Right cardiac atrium (tissue), 5 donors: ENCODE results near the gene MAGI2. TPM values are rescaled to one million over a fixed set of nuclear protein-coding genes. Genes with fewer than 3 reads are reported as not detected.

Source experiments
- ATAC-seq, 2 donors: fragments of 200-7000 bp; cut with Tn5 transposase; one replicate each; pipeline versions ENCODE4 v1.8.0 to v1.9.1; 2020; ENCODE audit warnings: moderate library complexity in 2 of 2, mild to moderate bottlenecking in 1 of 2
- DNase-seq, 3 donors: peaks; one replicate each; pipeline ENCODE4 v3.0.0-alpha.2; 2020
- H3K27ac ChIP-seq: one replicate; pipeline ENCODE4 v1.5.1; 2013; ENCODE audit warnings: mild to moderate bottlenecking, low read length, control low read depth, moderate library complexity
- H3K27me3 ChIP-seq: one replicate; pipeline ENCODE4 v1.6.1; 2013; ENCODE audit not compliant: control insufficient read depth, insufficient read depth
- H3K4me1 ChIP-seq: one replicate; pipeline ENCODE4 v1.6.1; 2013; ENCODE audit warnings: low read length; ENCODE audit not compliant: control insufficient read depth, insufficient read depth
- H3K4me3 ChIP-seq: one replicate; pipeline ENCODE4 v1.5.1; 2013; ENCODE audit warnings: low read length, control low read depth
- H3K9me3 ChIP-seq: one replicate; pipeline ENCODE4 v1.6.1; 2013; ENCODE audit warnings: low read length; ENCODE audit not compliant: control insufficient read depth
- WGBS: extraction: QIAGEN DNeasy Blood & Tissue Kit; methylation state at CpG from one replicate; pipeline ENCODE4 v1.1.7; 2013; 5-methylcytosine and 5-hydroxymethylcytosine counted together
- intact Hi-C, 4 donors: fragments of 100-400 bp; cut with DNase I; formaldehyde crosslinking; loops; one replicate each; pipeline versions ENCODE4 v1.11.0 to v1.14.0; 2022 to 2023
- polyA plus RNA-seq: library from polyadenylated mRNA; stranded (reverse); fragments of 200-250 nt; gene quantifications from one replicate; pipeline ENCODE4 v1.2.3, GENCODE V29; 2013
- total RNA-seq, 4 donors: library from RNA; stranded (reverse); fragmentation: NEBNext Ultra II Directional; extraction: Animal tissue kit (Norgen Biotek cat#: 25700); gene quantifications; one replicate each; pipeline ENCODE4 v1.2.1, GENCODE V29; 2021
- donor health status: healthy with polysubstance abuse.
- donor health status: DM: no; HTN: yes; CAD: no.
- donor health status: DM: no; HTN: no; CAD: no.
- donor health status: DM: no; HTN: yes; CAD: no; lungs with severe emphysema.
- donor health status: DM: yes; HTN: yes; CAD: no.

Gene MAGI2
- total and polyA plus RNA-seq, 5 donors = 3.2 to 9.9 (median 7.9) TPM

GRCh38 chr7:78350391-78350790 is 1103.1 kb downstream of the MAGI2 start:
- H3K4me1 ChIP-seq = peaks cover 1% of the 10 kb centered on the region
- WGBS = 45% methylated on average over 1 of the region's 1 CpG
- H3K27me3 ChIP-seq = no peaks in the 10 kb centered on the region
- intact Hi-C loops = no loop called here
- no peaks in the 10 kb centered on the region for H3K9me3 ChIP-seq
- H3K4me3 ChIP-seq = no peak overlapping the region
- no peak for DNase-seq
- no peak overlapping the region for H3K27ac ChIP-seq
- ATAC-seq = no peak

GRCh38 chr7:78346827-78347226 is 1106.6 kb downstream of the MAGI2 start:
- Histone ChIP-seq H3K4me1 (peaks cover 1% of the 10 kb centered on the region), H3K4me3 (no peak overlapping the region), H3K9me3 (no peaks in the 10 kb centered on the region), H3K27ac (no peak overlapping the region), H3K27me3 (no peaks in the 10 kb centered on the region)
- DNase-seq (no peak), ATAC-seq (no peak)
- WGBS = 82% methylated on average over 4 of the region's 4 CpGs
- intact Hi-C loops = no loop called here

GRCh38 chr7:78345979-78346378 is 1107.5 kb downstream of the MAGI2 start:
- 52% methylated on average over 3 of the region's 3 CpGs for WGBS
- no peak for DNase-seq

DNA sequence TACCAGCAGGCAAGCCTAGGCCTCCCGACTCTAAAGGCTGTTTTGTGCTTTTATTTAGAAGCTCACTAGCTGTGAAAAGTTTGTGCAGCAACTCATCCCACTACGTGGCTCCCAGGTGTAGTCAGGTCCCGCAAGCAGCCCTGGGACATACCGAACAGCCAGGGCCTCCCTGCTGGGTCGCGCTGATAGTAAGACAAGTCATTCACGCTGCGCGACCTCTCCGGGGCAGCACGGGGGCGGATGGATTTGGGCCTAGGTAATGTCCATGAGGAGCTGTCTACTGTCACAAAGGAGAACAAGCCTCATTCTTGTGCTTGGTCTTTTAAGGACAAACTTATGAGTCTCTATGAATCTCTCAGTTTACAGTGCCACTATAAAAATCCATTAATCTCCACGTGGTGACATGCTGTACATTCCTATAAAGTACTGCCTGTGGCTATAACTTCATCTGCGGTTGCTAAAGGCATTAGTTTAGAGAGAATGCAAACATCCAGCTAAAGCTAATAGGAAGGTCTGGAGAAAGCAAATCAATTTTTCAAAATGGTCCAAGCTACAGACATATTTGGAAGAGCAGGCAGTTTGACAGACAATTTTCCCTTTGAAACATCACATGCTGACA is 1108.1 kb downstream of the MAGI2 start:
- H3K9me3 ChIP-seq = no peaks in the 10 kb centered on the region
- H3K4me3 ChIP-seq = no peak overlapping the region
- ATAC-seq (no peak), DNase-seq (no peak)
- WGBS = 81% methylated on average over 14 of the region's 14 CpGs
- H3K27me3 ChIP-seq = no peaks in the 10 kb centered on the region
- H3K4me1 ChIP-seq = no peaks in the 10 kb centered on the region
- intact Hi-C loops = no loop called here
- H3K27ac ChIP-seq = no peak overlapping the region

More at GRCh38 chr7:78345979-78346378, 1107.5 kb downstream of the MAGI2 start:
- peaks cover 1% of the 10 kb centered on the region for H3K4me1 ChIP-seq
- no peaks in the 10 kb centered on the region for H3K9me3 ChIP-seq
- ATAC-seq = no peak
- H3K4me3 ChIP-seq = no peak overlapping the region
- H3K27me3 ChIP-seq = no peaks in the 10 kb centered on the region
- no peak overlapping the region for H3K27ac ChIP-seq
- intact Hi-C loops = no loop called here

- H3K27ac ChIP-seq = no peak overlapping the region
- WGBS = 76% methylated on average over 3 of the region's 3 CpGs
- ATAC-seq (no peak), DNase-seq (no peak)
- intact Hi-C loops = no loop called here
- H3K27me3 ChIP-seq = no peaks in the 10 kb centered on the region
- no peaks in the 10 kb centered on the region for H3K4me1 ChIP-seq
- no peaks in the 10 kb centered on the region for H3K9me3 ChIP-seq
- H3K4me3 ChIP-seq = no peak overlapping the region
Observed at GRCh38 chr7:78334426-78334825, 1119.0 kb downstream of the MAGI2 start.

GRCh38 chr7:78333530-78334425 is 1119.7 kb downstream of the MAGI2 start:
- WGBS = 95% methylated on average over 8 of the region's 8 CpGs

GRCh38 chr7:78329001-78329655 is 1124.3 kb downstream of the MAGI2 start:
- ATAC-seq = no peak
- DNase-seq = no peak
- WGBS = 40% methylated on average over 1 of the region's 1 CpG
- no peak overlapping the region for H3K4me3 ChIP-seq
- H3K27ac ChIP-seq = no peak overlapping the region
- H3K4me1 ChIP-seq = peaks cover 3% of the 10 kb centered on the region
- intact Hi-C loops = no loop called here
- no peaks in the 10 kb centered on the region for H3K9me3 ChIP-seq
- H3K27me3 ChIP-seq = no peaks in the 10 kb centered on the region

More at GRCh38 chr7:78333530-78334425, 1119.7 kb downstream of the MAGI2 start:
- H3K27me3 ChIP-seq = no peaks in the 10 kb centered on the region
- no peak overlapping the region for H3K27ac ChIP-seq
- no peaks in the 10 kb centered on the region for H3K4me1 ChIP-seq
- H3K9me3 ChIP-seq = no peaks in the 10 kb centered on the region
- intact Hi-C loops = no loop called here
- DNase-seq (no peak), ATAC-seq (no peak)
- H3K4me3 ChIP-seq = no peak overlapping the region

DNA sequence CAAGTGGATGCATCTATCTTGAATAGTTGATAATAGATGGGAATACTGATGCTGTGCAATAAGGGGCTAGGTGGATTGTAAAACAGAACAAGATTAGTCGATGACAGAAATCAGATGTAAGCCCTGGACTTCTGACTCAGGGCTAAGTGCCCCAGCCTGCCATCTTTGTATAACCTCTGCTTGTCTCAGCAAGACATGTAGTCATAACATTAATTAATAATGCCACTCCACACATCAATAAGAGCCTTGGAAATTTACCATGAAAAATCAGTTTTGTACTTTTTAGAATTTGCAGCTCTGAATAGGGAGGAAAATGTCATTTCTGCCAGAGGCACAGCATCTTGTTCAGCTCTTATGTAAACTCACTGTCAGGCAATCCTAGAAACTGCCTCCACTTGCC is 1125.7 kb downstream of the MAGI2 start:
- peaks cover 3% of the 10 kb centered on the region for H3K4me1 ChIP-seq
- no peak overlapping the region for H3K4me3 ChIP-seq
- WGBS = 89% methylated on average over 1 of the region's 1 CpG
- no peak overlapping the region for H3K27ac ChIP-seq
- intact Hi-C loops = no loop called here
- ATAC-seq (no peak), DNase-seq (no peak)
- H3K27me3 ChIP-seq = no peaks in the 10 kb centered on the region
- no peaks in the 10 kb centered on the region for H3K9me3 ChIP-seq

- peaks cover 3% of the 10 kb centered on the region for H3K4me1 ChIP-seq
- DNase-seq = peak in 2 of 3 donors; percentile 36 to 61
- H3K27ac ChIP-seq = no peak overlapping the region
- H3K27me3 ChIP-seq = no peaks in the 10 kb centered on the region
- no peak overlapping the region for H3K4me3 ChIP-seq
- intact Hi-C loops = no loop called here
- peak; percentile 23 to 52 for ATAC-seq
- no peaks in the 10 kb centered on the region for H3K9me3 ChIP-seq
- WGBS = 51% methylated on average over 1 of the region's 1 CpG
Observed at GRCh38 chr7:78326876-78327275, 1126.6 kb downstream of the MAGI2 start.

- no peaks in the 10 kb centered on the region for H3K27me3 ChIP-seq
- DNase-seq (no peak), ATAC-seq (no peak)
- intact Hi-C loops = no loop called here
- H3K4me3 ChIP-seq = no peak overlapping the region
- no peaks in the 10 kb centered on the region for H3K9me3 ChIP-seq
- 81% methylated on average over 2 of the region's 2 CpGs for WGBS
- no peak overlapping the region for H3K27ac ChIP-seq
- peaks cover 3% of the 10 kb centered on the region for H3K4me1 ChIP-seq
Observed at GRCh38 chr7:78326189-78326588, 1127.3 kb downstream of the MAGI2 start.

DNA sequence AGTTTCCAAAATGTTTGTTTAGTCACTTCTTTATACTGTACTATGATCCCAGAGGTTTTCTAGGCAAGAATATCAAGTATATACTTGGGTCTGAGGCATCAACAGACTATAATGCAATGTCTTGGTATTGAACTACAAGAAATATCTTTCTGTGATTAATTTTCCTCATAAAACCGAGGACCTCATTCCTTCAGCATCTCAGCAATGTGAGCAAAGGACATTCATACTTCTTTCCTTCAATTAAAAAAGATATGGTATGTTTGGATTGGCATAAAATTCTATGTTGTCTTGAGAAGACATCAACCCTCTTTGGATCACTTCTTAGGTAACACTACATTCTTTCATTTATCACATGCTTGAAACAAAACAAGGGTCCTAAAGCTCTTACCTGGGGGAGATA is 1130.3 kb downstream of the MAGI2 start:
- Histone ChIP-seq H3K4me1 (peaks cover 3% of the 10 kb centered on the region), H3K9me3 (no peaks in the 10 kb centered on the region), H3K4me3 (no peak overlapping the region), H3K27ac (no peak overlapping the region), H3K27me3 (no peaks in the 10 kb centered on the region)
- 41% methylated on average over 1 of the region's 1 CpG for WGBS
- ATAC-seq = no peak
- intact Hi-C loops = no loop called here
- no peak for DNase-seq
